PC-9 (cell line): ENCODE data around the gene COPG1.

Source experiments
- CTCF ChIP-seq: fragments of 200-600 bp; sonication (generic); conservative IDR thresholded peaks from 2 replicates; pipeline ENCODE4 v1.6.1; 2017; ENCODE audit warnings: mixed run types, antibody characterized with exemption, mild to moderate bottlenecking, moderate library complexity
- EZH2 ChIP-seq: fragments of 200-600 bp; sonication (generic); IDR thresholded peaks from 2 replicates; pipeline ENCODE4 v1.8.0; 2017; ENCODE audit warnings: antibody characterized with exemption, low read depth

DNA sequence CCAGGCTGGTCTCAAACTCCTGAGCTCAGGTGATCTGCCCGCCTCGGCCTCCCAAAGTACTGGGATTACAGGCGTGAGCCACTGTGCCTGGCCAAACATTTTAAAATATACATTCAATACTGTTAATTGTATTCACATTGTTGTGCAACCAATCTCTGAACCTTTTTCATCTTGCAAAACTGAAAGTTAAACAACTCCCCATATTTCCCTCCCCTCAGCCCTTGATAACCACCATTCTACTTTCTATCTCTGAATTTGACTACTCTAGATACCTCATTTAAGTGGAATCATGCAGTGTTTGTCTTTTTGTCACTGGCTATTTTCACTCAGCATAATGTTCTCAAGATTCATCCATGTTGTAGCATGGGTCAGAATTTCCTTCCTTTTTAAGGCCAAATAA is 59.2 kb downstream of the COPG1 start:
- TF ChIP-seq CTCF = no peak
- TF ChIP-seq EZH2 = no peak
